HG02970 (cell line): Measurements from ENCODE around the gene OR9A2.

ENCODE experiments used
- ATAC-seq: cut with Tn5 transposase; IDR thresholded peaks from one replicate; pipeline ENCODE4 v1.9.1; 2021; ENCODE audit warnings: mild to moderate bottlenecking, moderate library complexity, moderate number of reproducible peaks; ENCODE audit not compliant: unreplicated experiment, low FRiP score

Gene OR9A2

DNA sequence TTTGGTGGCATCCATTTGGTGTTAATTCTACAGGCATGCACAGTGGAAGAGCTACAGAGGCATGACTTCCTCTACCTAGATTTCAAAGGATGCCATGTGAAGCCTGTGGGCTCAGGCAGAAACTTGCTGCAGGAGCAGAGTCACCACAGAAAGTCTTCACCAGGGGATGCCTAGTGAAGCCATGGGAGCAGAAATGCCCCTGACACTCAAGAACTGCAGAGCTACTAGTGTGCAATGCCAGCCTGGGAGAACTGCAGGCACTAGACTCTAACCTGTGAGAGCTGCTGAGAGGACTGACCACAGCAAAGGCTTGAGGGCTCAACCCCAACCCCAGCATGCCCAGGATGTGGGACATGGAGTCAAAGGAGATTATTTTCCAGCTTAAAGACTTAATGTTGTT lies 3.9 kb downstream of the OR9A2 start:
- no peak for ATAC-seq

DNA sequence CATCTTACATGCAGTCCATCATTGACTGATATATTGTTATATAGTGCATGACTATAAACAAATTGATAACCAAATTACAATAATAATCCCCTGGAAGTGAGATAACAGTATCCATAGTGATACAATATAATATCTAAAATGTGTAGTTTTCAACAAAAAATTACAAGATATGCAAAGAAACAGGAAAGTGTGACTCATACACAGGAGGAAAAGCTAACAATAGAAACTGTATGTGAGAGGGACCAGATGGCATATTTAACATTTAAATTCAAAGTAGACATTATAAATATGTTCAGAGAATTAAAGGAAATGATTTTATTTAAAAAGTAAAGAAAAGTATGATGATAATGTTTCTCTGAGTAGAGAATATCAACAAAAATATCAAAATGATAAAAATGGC lies 8.0 kb downstream of the OR9A2 start:
- ATAC-seq, result no peak

DNA sequence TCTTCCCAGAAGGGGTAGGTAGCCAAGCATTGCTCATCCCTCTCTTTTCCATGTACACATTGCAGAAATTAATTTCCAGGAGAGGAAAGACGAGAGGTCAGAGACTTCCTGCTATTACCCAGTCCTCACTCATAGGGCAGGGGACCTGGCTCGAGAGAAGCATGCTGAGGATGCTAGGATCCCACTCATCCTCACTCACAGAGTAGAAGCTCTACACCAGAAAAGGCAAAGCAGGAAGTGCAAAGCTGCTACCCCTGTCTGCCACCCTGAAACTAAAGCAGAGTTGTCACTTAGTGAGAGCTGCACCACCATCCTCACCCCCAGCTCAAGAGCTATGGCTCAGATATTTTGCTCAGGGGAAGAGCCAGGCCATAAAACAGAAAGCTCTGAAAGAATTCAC lies 9.9 kb downstream of the OR9A2 start:
- ATAC-seq, result no peak

DNA sequence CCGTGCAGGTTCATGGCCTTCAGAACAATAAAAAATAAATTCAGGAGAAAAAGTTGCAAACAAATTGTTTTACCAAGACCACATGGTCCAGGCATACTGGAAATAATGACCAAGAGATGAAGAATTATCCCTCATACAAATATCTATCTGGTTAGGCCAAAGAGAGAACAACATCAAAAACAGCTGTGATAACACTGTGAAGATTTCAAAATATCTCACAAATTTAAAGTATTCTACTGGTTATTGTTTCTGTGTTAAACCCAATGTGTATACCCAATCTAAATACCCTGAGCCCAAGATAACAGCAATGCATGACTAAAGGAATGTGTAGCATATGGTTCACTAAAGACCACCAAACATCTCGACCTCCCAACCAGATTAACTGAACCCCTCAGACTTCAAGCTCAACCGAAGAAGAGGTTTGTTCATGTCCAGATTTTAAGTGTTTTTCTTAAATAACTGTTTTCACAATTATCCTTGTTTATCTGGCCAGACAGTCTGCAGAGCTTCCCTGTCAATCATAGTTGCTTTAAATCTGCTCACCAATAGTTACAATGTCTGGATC lies 10.9 kb downstream of the OR9A2 start:
- no peak for ATAC-seq

DNA sequence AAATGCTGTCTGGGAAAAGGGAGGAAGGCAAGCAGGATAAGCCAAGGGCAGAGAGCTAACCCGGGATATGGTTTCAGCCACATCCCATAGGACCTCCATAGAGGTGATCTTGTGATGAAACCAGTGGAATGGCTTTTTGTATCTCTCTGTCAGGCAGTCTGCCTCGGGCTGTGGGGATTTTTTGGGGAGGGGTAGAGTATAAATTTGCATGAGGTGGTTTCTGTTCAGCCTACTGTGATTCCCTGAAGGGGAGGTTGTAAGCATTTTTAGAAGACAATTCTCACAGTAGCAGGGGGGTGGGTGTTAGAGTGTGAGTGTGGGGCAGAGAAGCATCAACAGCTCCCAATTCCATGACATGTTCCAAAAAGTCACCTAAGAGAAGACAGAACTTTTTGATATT lies 11.8 kb downstream of the OR9A2 start:
- peak; percentile 69 for ATAC-seq

DNA sequence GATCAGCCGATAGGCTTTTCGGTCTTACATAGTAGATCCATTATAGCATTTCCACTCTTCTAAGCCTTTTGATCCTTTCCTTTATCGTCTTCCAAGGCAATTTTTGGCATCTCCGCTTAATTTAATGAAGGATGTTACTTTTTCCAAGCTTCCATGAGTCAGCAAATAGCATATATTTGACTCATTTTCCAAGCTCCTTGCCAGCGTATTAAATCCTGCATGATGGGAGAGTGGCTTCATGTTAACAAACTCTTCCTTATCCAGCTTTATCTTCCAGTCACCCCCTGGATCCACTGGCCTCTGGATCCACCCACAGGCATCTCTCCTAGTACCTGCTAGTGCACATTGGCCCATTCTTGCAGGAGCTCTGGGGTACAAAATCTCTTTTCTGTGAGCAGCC lies 13.0 kb downstream of the OR9A2 start:
- no peak for ATAC-seq

DNA sequence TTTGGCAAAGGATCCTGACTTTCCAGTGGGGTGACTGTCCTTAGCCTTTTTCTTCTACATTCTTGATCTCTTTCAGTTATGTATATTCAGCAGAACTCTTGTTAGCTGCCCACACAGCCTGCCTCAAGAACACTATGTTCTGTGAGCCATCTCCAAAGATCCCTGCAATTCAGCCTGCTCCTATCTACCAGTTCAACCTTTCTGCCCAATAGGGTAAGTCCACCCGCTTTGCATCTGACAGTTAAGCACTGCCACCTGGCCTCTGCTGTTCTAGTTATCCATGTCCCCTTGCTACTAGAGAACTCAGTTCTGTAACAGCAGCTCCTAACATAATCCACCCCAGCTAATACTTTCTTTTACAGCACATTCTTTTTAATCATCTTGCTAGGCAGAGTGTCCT lies 13.5 kb downstream of the OR9A2 start:
- ATAC-seq, result no peak

DNA sequence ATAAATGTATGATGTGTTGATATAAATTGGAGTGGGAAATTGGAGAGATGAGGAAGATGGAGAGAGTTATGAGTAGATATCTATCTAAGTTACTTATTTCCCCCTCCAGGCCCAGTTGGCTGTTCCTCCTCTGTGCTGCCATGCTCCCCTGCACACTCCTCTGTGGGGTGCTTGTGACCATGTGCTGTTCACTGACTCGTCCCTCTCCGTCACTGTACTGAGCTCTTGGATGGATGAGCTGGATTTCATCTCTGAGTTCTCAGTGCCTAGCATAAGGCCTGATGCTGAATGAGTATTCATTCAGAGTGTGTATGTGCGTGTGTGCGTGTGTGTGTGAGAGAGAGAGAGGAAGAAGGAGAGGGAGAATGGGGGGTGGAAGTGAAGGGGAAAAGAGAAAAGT lies 14.5 kb downstream of the OR9A2 start:
- no peak for ATAC-seq

DNA sequence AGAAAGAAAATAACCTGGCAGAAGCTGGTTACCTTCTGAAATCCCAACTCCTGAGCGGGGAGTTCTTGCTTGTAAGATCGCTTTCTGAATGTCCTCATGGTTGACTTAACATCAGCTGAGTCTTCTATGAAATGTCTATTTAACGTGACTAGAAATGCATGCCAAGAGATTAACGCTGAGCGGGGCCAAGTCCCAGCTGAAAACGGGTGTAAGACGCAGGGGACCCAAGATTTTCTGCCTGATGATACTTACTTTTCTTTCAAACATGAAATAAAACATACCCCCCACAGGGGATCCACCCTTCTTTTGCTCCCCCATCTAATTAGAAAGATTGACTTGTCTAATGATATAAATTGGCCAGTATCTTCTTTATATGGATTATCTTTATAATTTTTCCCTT lies 14.9 kb downstream of the OR9A2 start:
- no peak for ATAC-seq

DNA sequence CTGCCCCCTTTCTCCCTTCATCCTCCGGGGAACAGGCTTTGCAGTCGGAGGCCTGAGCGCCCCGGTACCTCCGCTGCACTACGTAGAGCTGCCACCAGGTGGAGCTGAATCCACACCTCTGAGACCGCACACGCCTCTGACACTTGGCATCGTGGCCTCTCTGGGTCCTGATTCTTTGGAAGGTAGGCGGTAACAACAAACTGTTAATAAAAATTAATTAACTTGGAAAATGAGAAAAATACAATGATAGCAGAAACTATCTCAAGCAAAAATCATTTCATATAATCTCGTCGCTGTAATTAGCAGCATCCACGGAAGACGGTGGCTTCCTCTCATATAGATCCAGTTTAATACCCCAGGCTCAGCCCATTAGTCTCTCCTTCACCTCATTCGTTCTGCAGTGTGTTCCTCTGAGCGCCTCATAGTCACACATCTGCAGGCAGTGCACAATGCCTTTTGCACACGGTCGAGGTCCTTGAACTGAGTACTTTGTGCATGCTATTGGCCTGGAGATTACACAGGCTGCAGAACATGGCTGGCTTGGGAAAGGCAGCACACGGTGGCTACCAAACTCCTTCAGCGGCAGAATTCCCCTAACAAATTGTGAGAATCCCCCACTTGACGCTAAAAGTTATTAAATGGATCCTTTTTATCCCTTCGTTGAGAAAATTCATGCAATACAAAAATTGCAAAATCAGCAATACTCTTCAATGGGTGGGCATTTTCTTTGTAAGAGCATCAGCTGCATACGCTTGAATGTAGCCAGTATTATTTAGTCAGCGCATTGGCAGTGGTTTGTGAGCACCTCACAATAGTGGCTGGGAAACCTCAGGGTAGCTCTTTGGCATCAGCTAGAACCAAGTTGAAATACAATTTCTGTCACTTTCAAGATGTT lies 18.7 kb downstream of the OR9A2 start:
- ATAC-seq, result peak; percentile 86

DNA sequence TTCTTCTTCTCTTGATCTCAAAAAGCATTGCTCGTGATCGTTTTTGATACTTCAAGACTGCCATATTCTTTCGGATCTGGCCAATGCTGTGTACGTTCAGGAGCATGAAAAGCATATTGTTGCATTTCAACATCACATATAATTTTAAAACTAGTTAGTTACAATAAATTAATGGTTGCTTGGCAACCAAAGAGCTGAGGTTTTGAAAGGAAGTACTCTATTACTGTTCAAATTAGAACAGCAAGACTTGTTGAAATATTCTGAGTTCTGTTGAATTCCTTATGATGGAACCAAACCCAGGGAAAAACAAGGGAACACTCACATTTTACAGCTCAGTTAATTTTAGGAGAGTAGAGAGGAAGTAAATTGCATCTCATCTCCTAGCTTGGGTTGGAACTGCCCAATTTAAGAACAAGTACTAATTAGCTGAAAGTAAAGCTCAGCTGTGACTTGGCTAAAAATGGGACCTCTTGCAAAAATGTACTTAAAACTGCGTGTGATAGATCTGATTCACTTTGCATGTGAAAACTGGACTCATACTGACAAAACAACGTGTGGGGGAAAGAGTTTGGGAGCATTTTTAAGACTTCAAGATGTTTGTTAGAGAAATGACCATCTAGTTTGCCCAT lies 21.2 kb downstream of the OR9A2 start:
- no peak for ATAC-seq

DNA sequence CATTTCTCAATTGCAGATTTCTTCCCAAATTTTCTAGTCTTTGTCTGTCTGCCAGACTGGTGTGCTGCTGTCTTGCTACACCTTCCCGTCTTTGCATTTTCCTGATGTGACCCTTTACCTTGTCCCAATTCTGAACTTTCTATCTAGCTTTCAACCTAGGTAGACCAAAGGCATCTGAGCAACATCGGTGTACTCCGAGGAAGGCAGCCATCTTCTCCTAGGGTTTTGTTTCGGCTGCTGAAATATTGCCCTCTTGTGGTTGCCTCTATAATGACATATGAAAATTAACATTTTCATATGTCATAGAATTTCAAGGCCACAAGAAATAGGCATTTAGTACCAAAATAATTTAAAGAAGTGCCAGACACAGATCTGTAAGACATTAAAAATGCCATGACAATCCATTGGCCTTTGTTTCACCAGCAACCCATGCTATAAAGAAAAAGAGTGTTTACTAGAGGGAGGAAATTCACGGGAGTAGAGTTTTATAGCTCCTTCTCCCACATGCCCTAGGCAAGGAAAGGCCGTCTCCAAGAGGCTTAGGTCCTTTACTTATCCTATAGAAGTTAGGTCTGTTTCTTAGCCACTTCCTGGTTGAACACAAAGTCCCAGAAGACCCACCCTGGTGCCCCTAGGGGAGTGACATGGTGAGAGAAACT lies 23.4 kb downstream of the OR9A2 start:
- ATAC-seq, result no peak

DNA sequence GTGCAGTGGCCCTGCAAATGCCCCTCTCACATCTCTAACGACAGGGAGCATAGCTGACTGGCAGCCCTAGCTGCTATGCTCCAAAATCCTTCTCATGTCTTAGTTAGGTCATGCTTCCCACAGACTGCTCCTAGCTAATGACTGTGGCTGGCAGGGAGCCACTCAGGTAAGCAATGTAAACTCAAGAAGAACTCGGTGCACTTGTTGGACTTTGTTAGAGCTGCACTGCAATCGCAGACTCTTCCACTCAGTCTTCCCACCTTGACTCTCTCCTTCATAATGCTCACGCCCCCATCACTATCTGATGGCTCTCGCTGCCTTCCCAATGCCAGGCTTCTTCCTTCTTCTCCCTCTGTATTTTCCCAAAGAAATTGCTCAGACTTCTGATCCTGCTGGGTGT lies 24.0 kb downstream of the OR9A2 start:
- no peak for ATAC-seq

DNA sequence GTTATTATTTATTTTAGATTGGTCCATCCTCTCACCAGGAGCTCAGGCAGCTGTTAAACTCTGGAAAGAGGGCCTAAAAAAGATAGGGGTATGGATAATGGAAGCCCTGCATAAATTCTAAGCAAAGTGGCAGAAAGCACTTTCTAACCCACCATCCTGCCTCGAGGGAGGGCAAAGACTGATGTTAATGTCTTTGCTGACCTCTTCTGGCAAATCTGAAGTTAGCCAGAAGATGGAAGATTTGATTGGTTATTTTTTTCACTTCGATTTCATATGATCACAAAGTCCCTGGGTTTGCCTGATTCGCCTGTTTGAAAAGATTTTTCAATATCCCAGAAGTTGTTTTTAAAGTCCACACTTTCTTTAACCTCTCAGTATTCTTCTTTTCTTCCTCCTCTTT lies 24.8 kb downstream of the OR9A2 start:
- no peak for ATAC-seq

DNA sequence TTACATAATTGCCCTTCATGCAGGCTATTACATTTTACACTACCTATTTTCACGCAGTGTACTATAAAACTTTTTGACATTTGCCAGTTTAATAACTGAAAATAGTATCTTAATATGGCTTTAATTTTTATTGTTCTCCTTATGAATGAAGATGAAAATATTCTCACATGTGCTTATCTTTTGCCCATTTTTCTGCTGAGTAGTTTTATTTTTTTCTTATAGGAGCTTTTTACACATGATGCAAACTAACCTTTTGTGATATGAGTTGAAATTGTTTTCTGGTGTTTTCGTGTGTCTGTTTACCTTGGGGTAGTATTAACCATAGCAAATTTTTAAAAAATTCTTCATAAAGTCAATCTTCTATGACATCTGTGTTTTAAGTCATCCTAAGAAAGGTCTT lies 26.3 kb downstream of the OR9A2 start:
- ATAC-seq, result no peak

DNA sequence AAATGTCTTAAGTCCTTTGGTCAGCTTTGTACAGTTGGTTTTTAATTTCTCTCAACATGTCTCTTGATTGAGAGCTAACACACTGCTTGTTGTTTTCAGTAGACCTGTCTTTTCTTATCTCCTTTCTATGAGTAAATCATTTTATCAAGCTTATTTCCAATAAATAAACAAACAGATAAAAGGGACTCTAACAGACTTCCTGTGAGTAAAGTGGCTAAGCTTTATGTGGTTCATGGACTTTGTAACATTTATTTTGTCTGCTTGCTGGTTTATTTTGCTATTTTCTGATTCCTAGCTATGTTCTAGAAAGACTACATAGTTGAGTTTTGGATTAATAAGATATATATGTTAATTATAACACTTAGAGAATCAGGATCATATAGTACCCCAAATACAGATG lies 27.1 kb downstream of the OR9A2 start:
- no peak for ATAC-seq

DNA sequence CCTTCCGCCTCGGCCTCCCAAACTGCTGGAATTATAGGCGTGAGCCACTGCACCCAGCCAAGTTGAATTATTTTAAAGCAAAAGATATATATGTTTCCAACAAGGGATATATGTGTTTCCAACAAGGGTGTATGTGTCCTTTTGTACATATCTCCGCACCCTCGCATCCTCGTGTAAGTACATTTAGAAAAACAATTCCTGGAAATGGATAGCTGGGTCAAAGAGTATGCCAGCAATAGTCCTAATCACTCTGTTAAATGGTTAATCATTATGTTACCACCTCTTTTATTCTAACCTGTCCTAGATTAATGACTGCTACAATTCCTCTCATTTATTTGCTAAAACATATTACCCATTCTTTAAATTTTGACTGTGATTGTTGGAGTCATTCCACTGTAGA lies 28.0 kb downstream of the OR9A2 start:
- no peak for ATAC-seq

DNA sequence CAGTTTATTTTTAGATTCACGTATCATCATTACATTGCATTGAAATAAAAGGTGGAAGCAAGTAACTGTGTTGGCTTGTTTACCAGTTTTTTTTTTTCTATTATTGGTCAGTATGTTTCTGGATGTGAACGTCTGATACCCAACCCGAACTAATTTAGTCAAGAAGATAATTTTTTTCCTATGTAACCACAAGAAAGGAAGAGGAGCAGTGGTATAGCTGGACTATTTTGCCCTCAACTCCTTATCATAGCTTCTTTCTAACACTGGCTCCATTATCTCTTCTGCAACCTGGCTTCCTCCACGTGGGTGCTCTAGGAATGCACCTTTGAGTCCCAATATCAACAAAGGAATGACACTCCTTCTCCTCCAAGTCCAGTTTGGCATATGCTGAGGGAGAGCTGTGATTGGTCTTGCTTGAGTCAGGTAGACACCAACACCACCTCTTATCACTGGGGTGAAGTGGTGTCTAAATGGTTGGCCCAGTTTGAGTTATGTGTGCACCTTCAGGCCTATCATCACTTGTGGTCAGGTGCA lies 29.4 kb downstream of the OR9A2 start:
- no peak for ATAC-seq

DNA sequence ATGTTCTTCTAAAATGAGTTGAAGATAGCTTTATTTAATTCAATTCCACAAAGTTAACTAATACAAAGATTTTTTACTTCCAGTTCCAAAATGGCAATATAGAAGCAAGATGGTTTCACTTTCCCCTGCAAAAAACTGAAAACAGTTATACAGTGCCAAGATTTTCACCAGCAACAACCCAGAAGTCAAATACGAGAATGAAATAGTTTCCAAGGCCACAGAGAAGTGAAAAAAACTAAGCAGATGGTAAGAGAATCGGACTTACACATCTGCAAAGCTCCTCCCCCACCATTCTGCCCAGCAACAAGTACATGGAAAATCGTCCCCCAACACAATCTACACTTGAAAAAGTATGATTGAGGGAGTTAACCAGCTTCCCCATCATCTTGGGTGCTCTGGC lies 34.5 kb downstream of the OR9A2 start:
- no peak for ATAC-seq

DNA sequence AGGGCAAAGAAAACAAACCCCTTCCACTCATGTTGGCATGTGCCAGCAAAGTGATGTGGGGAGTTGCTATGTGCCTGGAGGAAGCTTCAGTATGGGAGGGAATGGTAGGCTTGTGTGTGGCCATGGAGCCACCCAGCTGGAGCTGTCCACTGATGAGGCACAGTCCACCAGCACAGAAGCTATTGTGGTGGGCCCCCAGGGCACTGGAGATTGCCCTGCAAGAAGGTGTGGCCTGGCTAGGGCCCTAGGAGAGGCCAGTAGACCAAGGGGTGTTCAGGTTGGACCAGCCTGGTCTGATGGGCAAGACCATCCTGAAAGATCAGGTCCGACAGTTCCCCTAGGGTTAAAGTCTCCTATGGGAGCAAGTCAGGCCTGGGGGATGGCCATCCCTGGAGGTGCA lies 42.6 kb downstream of the OR9A2 start:
- ATAC-seq, result no peak

DNA sequence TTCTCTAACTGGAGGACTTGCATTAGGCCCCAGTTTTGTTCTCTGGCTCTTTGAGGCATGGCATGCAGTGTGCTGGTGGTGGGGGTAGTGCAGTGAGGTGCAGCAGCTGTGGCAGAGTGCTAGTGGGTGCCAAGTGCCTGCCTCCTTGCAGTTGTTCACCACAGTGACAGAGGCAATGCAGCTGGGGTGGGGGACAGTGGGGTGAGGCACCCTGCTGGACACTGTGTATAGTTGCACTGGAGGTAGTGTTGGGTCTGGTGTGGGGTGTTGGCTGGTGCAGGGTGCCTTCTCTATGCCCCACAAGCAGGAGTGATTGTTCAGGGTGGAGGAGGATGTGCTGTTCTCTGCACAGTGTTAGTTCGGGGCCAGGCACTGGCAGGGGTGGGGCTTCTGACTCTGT lies 43.1 kb downstream of the OR9A2 start:
- ATAC-seq, result no peak
